DMS153 treated with DMSO at 0.1 percent for 48 hours (cell line): ENCODE results near the gene BAIAP2L1.
"Not testable (repeated sequence)": the region's sequence is repeated elsewhere in the genome, so short reads cannot be mapped to it uniquely, and the experiment has no call there.

Experiments used
- DNase-seq: peaks from one replicate; lab custom pipeline; 2025; ENCODE audit not compliant: unreplicated experiment; lab: John Stamatoyannopoulos, UW

The BAIAP2L1 gene

GRCh38 chr7:98323597-98324322, 77.1 kb downstream of the BAIAP2L1 start:
- no peak for DNase-seq

GRCh38 chr7:98322331-98323270, 78.3 kb downstream of the BAIAP2L1 start:
- no peak for DNase-seq

- DNase-seq: no peak
Observed at GRCh38 chr7:98321301-98321700, 79.6 kb downstream of the BAIAP2L1 start.

GRCh38 chr7:98319176-98319575, 81.7 kb downstream of the BAIAP2L1 start:
- DNase-seq: no peak

GRCh38 chr7:98317366-98318040, 83.4 kb downstream of the BAIAP2L1 start:
- no peak for DNase-seq

- DNase-seq: not testable (repeated sequence)
Observed at GRCh38 chr7:98315994-98316527, 84.8 kb downstream of the BAIAP2L1 start.

- DNase-seq: no peak
Observed at GRCh38 chr7:98315318-98315993, 85.4 kb downstream of the BAIAP2L1 start.

GRCh38 chr7:98314469-98314868, 86.4 kb downstream of the BAIAP2L1 start:
- no peak for DNase-seq

GRCh38 chr7:98312201-98312600, 88.7 kb downstream of the BAIAP2L1 start:
- no peak for DNase-seq

- DNase-seq: no peak
Observed at GRCh38 chr7:98309566-98309965, 91.3 kb downstream of the BAIAP2L1 start.

- no peak for DNase-seq
Observed at GRCh38 chr7:98307971-98308466, 92.9 kb downstream of the BAIAP2L1 start.

GRCh38 chr7:98305951-98306535, 94.8 kb downstream of the BAIAP2L1 start:
- no peak for DNase-seq

- no peak for DNase-seq
Observed at GRCh38 chr7:98303906-98304305, 97.0 kb downstream of the BAIAP2L1 start.

GRCh38 chr7:98303176-98303865, 97.6 kb downstream of the BAIAP2L1 start:
- DNase-seq: no peak

GRCh38 chr7:98301693-98302470, 99.0 kb downstream of the BAIAP2L1 start:
- DNase-seq: no peak

- no peak for DNase-seq
Observed at GRCh38 chr7:98300595-98301372, 100.1 kb downstream of the BAIAP2L1 start.

GRCh38 chr7:98297626-98298286, 103.1 kb downstream of the BAIAP2L1 start:
- DNase-seq: no peak
